Upper lobe of left lung (tissue), 4 donors: ENCODE measurements around the gene ST6GALNAC3.

Experiments used
- POLR2AphosphoS5 ChIP-seq, 2 donors: sonication (generic); formaldehyde crosslinking; IDR thresholded peaks; one replicate each; pipeline ENCODE4 v1.5.1; 2017; ENCODE audit warnings: antibody characterized with exemption in 2 of 2
- TF ChIP-seq, protein P1 (sequence below), 6 experiments: fragments of 450-650 bp in 4 of 6; fragments of 200-600 bp in 2 of 6; sonication (generic) in 2 of 6; IDR thresholded peaks; one replicate each; pipeline ENCODE4 v1.5.1; 2016 to 2019; ENCODE audit warnings: antibody characterized with exemption in 6 of 6

DNA sequence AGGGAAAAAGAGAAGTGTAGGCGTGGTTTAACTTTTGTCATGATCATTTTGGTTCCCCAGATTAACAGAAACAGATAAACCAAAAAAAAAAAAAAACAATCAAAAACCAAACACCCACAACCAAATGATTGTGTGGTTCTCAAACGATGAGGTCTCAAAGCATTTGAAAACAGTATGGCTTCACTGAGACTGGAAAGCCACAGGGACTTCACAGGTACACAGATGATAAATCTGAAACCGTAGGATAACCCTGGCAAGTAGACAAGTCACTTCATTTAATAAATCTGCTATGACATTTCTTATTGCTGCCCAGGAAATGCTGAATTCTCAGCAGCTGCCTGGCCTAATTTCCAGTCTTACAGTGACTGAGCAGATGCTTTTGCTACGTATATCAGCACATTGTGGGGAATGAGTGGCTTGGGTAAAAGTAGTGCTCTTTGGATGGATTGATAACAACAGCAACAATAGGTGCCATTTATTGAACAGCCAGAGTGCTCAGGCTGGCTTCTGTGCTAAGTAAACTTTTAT is 6.1 kb downstream of the ST6GALNAC3 start:
- TF ChIP-seq, protein P1, sequence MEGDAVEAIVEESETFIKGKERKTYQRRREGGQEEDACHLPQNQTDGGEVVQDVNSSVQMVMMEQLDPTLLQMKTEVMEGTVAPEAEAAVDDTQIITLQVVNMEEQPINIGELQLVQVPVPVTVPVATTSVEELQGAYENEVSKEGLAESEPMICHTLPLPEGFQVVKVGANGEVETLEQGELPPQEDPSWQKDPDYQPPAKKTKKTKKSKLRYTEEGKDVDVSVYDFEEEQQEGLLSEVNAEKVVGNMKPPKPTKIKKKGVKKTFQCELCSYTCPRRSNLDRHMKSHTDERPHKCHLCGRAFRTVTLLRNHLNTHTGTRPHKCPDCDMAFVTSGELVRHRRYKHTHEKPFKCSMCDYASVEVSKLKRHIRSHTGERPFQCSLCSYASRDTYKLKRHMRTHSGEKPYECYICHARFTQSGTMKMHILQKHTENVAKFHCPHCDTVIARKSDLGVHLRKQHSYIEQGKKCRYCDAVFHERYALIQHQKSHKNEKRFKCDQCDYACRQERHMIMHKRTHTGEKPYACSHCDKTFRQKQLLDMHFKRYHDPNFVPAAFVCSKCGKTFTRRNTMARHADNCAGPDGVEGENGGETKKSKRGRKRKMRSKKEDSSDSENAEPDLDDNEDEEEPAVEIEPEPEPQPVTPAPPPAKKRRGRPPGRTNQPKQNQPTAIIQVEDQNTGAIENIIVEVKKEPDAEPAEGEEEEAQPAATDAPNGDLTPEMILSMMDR (IDR thresholded peaks at IDR 0.05): no peak
- no peak for TF ChIP-seq POLR2AphosphoS5 (IDR thresholded peaks at IDR 0.05)
